ENCODE measurements around the gene CBX5.
"Not testable (repeated sequence)": the region's sequence is repeated elsewhere in the genome, so short reads cannot be mapped to it uniquely, and the experiment has no call there.

The CBX5 gene

DNA sequence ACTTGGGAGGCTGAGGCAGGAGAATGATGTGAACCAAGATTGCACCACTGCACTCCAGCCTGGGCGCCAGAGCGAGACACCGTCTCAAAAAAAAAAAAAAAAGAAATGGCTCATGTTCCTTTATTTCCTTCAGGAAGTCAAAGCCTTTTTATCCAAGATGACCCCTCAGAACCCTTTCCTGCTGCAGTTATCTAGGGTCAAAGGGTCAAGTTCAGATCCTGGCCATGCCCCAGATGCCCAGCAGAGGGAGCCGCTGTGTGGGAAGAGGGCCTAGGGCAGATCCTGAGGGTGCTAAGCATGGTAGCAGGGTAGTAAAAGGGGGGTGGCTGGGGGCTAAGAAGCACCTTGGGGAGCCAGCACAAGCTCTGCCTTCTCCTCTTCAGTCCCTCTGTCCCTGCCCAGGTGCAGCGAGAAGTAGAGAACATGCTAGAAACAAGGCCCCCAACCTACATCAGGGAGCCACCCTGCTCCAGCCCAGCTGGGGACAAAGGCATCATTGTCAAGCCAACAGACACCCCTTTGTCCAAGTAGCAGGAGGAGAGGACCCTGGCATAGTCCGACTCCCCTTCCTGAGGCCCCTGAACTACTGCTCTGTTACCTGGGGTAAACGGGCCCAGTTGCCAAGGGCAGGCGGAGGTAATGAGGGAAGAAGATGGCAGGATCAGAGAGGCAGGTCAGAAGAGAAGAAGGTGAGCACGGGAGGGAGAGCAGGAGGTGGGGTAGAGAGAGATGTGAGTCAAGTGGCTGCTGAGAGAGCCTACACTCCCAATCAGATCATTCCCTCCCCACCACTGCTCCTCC is 14.4 kb upstream of the CBX5 start:
- DNase-seq (ENCODE audit: low read depth, low spot score): no peak

DNA sequence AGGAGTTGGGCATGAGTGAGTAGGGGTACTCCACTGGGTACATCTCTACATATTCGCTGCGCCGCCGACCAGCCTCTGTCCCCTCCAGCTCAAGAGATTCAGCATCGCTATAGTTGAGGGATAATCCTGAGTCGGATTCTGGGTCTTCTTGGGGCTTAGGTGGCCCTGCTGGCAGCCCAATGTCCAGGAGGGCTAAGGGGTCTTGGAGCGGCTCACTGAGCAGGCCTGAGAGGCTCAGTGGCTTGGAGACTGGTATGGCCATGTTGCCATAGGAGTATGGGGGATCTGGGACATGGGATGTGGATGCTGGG is 13.0 kb upstream of the CBX5 start:
- no peak for DNase-seq (ENCODE audit: low read depth, low spot score)

DNA sequence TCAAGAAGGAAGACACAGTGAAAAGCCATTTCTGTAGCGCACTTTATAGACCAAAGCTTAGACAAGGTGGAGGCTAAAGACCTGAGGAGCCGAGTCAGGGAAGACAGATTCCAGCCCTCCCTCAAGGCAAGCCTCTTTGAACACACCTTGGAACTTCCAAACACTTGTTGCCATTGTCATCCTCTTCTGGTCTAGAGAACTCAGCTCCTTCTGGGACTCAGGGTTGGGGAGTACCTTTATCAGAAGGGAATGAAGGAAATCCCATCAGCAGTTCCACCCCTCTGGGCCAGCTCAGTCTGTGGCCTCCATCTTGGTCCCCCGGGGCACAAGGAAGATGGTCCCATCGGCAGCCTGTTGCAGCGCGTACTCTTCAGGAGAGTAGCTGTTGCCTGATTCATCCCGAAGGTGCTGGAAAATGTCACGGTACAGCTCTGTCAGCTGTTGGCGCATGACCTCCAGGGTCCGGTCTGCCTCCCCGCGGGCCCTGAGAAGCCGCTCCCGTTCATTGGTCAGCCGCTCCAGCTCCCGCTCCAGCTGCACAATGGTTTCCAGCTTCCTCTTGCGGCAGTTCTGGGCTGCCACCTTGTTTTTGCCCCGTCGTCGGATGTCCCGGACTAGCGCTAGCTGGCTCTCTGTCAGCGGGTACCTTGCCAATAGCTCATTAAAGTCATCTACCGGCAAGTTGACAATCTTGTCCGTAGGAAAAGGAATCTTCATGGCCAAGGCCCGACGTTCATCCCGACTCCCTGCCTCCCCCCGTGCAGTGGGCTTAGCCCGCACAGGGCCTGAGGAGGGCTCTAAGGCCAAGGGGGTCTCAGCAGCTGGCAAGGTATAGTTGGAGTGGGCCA is 12.4 kb upstream of the CBX5 start:
- DNase-seq (ENCODE audit: low read depth, low spot score): no peak

DNA sequence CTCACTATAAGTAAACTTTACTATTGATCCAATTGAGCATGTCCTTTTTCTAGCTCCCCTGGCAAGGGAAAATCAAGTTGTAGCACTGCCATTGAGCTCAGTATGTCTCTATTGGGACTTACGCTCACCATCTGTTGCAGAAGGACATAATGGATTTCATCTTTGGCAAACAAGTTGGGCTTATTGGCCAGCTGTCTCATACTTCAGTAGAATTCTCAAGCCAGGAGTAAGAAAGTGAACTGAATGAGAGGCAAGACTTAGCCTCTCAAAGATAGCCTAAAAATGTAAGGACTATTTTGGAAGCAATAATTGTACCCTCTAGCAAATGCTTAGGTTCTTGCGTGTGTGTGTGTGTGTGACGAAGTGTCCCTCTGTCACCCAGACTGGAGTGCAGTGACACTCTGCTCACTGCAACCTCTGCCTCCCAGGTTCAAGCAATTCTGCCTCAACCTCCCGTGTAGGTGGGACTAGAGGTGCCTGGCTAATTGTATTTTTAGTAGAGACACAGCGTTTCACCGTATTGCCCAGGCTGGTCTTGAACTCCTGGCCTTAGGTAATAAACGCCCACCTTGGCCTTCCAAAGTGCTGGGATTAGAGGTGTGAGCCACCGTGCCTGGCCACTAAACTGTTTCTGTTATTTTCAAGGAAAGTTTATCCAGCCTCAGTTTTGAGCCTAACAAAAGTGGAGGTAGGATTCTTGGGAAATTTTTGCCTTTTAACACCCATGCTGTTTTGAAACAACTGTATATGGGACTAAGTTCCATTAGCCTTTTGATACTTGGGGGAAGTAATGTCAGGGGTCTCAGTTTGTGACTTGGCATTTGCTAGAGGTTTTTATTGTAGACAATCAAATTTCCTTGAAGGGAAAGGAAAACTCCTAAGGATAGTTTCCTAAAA is 7.6 kb upstream of the CBX5 start:
- DNase-seq (ENCODE audit: low read depth, low spot score): no peak

DNA sequence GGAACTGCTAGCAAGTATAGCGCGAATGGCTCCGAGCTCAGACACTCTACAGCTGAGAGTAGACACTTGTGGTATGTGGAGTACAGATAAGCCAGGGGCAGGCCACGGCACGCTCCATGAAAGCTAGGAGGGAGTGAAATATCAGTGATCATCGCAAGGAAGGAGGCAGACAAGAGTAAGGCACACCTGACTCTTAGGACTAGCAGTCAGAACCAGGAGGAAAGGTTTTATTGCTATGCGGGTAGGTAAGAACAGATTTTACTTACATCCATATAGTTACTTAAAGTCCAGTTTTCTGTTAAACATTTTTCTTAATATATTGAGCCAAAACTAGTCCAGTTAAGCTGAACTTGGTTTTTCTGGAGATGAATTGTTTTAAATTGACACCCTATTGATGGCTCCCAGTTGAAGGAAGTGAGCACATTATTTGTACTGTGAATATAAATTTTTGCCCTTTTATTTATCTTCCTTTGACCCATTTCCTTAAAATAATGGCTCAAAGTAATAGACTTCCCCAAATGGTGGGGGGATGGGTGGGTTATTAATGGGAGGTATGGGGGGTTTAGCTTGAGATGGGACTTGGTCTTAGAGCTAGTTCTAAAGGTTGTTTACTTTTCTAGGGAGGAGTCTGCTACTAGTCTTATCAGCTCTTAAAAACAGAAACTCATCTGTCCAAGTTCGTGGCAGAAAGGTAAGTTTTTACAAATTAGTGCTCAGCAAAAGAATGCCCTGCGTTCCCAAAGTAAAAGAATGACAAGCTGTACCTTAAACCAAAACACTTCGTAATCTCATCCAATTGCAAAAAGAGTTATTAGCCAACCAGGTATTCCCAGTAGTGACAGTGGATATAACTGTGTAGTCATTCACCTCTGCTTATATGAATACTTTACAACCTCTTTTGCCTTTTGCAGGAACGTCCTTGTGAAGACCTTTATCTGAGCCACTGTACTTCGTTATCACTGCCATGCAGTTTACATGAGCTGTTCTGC is 6.4 kb upstream of the CBX5 start:
- no peak for DNase-seq (ENCODE audit: low read depth, low spot score)

DNA sequence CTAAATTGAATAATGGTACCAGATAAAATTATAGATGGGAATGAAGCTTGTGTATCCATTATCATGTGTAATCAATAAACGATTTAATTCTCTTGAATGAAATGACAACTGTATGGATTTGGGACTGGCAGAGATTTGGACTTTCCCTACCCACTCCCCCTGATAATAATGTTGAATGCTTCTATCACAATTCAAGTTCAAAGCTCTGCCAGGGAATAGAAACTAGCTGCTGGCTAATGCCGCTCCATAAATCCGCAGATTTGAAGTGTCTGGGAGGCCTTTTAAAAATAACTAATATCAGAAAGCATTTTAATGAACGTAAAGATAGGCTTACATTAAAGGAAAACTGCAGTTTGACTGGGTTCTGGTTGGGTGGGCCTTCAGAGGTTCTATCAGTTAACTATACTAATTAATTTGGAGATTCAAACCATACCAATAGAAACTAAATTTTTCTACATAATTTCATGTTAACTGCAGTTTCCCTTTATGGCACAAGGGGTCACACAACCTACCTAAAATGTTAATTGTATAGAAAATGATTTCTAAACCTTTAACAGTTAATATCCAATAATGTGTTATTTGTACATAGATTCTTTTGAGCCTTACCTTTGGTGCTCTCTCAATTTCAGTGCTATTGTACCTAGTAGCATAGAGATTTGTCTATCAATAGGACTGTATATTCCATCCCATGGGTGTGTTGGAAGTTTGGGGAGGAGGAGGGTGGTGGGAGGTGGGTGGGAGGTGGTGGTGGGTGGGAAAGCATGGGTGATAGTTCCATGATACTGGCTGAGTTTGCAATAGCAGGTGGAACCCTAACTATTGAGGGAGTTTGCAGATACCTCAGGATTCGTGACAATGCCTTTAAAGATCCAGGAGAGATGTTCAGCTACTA is 5.5 kb upstream of the CBX5 start:
- DNase-seq (ENCODE audit: low read depth, low spot score): no peak

DNA sequence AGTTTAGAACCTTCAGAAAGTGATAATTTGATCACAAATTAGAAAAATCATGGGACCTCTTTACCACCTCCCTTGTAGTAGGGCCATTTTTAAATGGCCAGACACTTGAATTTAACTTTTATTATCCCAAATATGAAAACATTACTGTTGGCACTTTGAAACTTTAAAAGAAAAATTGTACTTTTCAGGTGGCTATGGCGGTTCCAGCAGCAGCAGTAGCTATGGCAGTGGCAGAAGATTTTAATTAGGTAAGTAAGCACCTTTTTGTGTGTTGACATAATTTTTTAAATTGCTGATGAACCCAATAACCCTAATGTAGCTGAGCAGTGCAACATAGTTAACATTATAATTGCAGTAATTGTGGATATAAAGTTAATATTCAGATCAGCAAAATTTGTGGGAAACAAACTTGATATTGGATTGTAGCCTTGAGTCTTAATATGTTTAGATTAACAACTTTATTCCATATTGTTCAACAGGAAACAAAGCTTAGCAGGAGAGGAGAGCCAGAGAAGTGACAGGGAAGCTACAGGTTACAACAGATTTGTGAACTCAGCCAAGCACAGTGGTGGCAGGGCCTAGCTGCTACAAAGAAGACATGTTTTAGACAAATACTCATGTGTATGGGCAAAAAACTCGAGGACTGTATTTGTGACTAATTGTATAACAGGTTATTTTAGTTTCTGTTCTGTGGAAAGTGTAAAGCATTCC is 4.3 kb upstream of the CBX5 start:
- not testable (repeated sequence) for DNase-seq (ENCODE audit: low read depth, low spot score)

DNA sequence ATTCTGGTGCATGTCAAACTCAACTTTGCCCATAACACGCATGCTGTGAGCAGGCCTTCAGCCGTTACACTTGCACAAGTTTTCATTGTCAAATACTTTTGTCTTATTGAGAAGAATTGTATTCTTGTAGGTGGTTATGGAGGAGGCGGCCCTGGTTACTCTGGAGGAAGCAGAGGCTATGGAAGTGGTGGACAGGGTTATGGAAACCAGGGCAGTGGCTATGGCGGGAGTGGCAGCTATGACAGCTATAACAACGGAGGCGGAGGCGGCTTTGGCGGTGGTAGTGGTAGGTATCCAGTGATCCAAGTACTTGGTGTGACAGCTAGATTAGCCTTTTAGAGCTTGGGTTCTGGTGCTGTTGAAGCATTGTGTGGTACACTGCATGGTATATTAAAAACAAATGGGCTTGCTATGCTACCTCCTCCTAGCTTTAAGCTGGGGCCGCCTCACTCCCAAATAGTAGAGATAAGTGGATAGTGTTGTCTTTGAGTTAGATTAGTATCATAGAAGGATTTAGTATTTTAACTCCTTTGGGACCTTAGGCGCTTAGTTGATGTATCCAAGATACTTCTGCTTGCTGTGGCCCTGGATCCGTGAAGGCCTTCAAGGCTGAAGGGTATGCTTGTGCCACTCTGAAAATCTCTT is 3.1 kb upstream of the CBX5 start:
- no peak for DNase-seq (ENCODE audit: low read depth, low spot score)

DNA sequence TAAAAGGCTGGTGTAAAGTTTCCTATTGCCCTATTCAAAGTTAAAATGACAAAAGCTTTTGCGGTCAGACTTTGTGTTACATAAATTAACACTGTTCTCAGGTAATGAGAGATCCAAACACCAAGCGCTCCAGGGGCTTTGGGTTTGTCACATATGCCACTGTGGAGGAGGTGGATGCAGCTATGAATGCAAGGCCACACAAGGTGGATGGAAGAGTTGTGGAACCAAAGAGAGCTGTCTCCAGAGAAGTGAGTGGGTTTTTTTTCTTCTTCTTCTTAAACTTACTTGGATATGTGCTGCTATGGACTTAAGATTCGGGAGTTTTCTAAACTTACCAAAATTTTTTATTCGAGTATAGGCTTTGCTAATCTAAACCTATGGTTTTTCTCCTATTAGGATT is 1.8 kb upstream of the CBX5 start:
- DNase-seq (ENCODE audit: low read depth, low spot score): not testable (repeated sequence)

DNA sequence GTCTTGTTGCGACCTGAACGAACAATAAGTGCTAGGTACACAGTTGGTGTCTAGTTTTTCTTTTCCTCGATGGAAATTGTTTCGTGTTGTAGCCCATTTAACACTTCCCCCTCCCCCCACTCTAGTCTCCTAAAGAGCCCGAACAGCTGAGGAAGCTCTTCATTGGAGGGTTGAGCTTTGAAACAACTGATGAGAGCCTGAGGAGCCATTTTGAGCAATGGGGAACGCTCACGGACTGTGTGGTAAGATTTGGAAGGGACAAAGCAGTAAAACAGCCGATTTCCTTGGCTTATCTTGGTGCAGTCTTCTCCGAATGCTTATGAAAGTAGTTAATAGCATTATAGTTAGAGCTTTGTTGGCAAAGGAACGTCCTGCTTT is 1.3 kb upstream of the CBX5 start:
- not testable (repeated sequence) for DNase-seq (ENCODE audit: low read depth, low spot score)

DNA sequence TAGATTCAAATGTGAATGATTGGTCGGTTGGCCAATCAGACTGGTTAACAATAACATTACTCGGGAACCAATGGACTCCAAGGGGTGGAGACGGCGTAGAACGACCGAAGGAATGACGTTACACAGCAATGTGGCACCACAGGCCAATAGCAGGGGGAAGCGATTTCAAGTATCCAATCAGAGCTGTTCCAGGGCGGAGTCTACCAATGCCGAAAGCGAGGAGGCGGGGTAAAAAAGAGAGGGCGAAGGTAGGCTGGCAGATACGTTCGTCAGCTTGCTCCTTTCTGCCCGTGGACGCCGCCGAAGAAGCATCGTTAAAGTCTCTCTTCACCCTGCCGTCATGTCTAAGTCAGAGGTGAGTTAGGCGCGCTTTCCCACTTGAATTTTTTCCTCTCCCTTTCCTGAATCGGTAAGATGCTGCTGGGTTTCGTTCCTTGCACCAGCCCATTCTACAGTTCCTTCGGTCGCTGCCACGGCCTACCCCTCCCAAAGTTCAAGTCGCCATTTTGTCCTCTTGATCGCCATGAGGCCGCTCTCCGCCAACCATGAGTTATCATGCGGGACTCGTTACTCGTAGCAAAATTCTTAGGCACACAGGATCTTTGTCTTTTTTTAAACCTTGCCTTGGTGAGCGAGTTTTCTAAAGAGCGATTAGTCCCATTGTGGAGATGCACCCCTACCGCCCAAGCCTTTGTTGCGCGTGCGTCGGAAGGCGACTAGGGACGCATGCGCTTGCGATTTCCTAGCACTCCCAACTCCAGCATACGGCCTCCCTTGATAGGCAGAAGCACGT is 742 bp upstream of the CBX5 start, which contains the start of gene HNRNPA1:
Gene HNRNPA1 (plus strand): TSS at position 259 of the 793 bp plus-strand sequence. CDS start 82 bp downstream, at position 341.
- DNase-seq (ENCODE audit: low read depth, low spot score): peak; percentile 90

DNA sequence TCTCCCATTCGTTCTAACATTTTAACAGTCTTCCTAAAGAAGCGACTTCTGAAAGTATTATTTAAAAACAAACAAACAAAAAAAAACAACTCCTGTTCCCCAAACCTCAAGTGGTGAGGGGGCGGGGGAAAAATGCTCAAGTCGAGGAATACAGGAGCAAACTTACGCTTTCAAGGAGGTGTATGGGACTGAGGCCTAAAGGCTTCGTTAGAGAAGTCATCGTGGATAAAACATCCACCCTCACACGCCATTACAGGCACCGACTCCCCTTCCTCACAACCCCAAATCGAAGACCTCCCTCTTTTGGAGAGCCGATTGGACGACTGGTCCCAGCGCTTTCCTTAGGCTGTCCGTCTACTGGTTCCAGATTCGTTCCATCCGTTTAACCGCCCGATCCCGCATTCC is 693 bp downstream of the CBX5 start:
- no peak for DNase-seq (ENCODE audit: low read depth, low spot score)

DNA sequence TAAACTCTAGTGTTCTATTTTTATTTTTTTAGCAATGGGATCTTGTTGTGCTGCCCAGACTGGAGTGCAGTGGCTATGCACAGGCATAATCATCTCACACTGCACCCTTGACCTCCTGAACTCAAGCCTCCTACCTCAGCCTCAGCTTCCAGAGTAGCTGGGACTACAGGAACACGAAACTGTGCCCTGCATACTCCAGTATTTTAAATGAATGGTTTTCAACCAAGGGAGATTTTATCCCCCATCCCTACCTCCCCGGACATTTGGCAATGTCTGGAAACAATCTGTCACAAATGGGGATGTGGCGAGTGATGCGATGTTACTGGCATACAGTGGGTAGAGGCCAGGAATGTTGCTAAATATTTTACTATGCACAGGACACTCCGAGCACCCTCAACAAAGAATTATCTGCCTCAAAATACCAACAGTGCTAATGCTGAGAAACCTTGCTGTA is 2.1 kb downstream of the CBX5 start:
- DNase-seq (ENCODE audit: low read depth, low spot score): no peak

DNA sequence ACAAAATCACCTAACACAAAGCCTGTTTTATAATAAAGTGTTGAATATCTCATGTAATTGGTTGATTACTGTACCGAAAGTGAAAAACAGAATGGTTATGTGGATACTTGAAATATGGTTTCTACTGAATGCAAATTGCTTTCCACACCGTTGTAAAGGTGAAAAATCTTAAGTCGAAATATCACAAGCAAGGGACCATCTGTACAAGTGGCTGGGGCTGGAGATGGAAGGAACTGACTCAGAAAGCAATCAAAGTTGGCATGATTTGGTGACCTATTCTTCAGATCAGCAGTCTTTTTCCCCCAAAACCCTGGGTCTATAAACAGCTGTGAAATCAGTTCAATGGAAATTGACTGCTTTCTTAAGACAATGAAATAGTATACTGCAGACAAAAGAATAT is 3.6 kb downstream of the CBX5 start:
- no peak for DNase-seq (ENCODE audit: low read depth, low spot score)

DNA sequence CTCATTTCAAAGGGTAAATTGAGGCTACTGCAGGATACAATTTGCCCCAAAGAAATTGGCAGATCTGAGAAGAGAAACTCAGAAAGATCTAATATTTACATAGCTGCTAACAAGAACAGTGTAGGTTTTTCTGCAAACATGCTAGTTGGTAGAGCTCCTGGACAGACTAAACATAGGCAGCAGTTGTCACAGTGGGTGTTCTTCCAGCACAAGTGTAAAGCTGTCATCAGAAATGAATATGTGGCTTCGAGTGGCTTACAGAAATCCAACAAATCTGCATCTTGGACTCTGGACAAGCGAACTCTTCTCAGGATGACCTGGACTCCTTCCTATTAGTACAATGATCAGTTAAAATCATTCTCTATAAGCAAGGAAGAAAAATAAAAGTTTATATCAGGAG is 5.9 kb downstream of the CBX5 start:
- DNase-seq (ENCODE audit: low read depth, low spot score): no peak

DNA sequence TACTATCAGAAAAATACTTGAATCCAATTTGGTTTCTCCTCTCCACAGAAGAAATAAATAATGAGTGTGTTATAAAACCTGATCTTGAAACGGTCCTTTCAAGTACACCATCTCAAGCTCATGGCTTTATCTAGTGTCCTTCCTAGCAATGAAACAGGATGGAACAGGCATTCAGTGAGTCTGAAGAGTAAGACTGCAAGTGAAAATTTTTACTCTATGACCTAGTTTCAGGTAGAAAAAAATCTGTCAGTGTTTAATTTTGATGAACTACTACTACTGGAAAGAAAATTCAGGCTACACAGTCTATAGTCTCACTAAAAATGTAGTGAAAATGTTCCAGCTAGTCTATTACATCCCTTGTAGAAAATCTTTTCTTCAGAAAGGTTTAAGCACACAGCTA is 7.7 kb downstream of the CBX5 start:
- DNase-seq (ENCODE audit: low read depth, low spot score): no peak

DNA sequence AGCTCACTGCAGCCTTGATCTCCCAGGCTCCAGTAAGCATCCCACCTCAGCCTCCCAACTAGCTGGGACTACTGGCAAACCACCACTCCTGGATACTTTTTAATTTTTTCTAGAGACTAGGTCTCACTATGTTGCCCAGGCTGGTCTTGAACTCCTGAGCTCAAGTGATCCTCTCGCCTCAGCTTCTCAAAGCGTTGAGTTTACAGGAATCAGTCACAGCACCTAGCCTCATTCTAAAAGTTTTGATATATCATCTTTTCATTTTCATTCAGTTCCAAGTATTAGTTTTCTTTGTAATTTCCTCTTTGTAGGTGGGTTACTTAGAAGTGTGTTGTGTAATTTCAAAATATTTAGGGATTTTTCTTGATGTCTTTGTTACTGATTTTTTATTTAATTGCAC is 9.6 kb downstream of the CBX5 start:
- DNase-seq (ENCODE audit: low read depth, low spot score): no peak

DNA sequence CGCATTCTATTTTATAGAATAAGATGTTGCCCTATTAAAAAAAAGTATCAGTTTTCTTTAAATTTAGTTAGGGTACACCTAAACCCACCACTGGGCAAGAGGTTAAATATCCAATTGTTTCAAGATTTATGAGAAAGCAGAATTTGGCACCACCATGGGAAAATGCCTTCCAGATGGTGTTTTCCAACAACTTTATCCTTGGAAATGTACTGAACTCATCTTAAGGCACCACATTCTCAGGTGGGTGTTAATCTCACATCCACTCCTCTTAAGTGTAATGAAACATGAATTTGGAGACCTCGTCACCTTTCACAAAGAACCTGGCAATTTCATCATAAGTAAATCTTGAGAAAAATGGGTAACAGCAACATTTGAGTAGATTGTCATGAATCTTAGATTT is 13.1 kb downstream of the CBX5 start:
- no peak for DNase-seq (ENCODE audit: low read depth, low spot score)
